HepG2 (cell line): ENCODE measurements around the gene CHL1.

ENCODE experiments used
- CHCHD3 ChIP-seq: sonication (generic); formaldehyde crosslinking; IDR thresholded peaks from 2 replicates; pipeline ENCODE4 v1.8.0; 2022; ENCODE audit warnings: mild to moderate bottlenecking, missing genetic modification reagents, moderate library complexity
- PRDM15 ChIP-seq: sonication (generic); formaldehyde crosslinking; IDR thresholded peaks from 2 replicates; pipeline ENCODE4 v1.4.0; 2020; ENCODE audit warnings: missing genetic modification reagents
- ZNF3 ChIP-seq: IDR thresholded peaks from 2 replicates; pipeline ENCODE4 v1.7.0; 2017; ENCODE audit warnings: inconsistent platforms
- ZNF687 ChIP-seq: sonication (generic); formaldehyde crosslinking; IDR thresholded peaks from 2 replicates; pipeline ENCODE4 v1.5.1; 2020; ENCODE audit warnings: mild to moderate bottlenecking, missing genetic modification reagents, moderate library complexity

GRCh38 chr3:299590-300301 is 103.2 kb downstream of the CHL1 start:
- TF ChIP-seq ZNF3 (CRISPR knock-in tag) (no peak), CHCHD3 (CRISPR knock-in tag) (no peak), ZNF687 (CRISPR knock-in tag) (no peak), PRDM15 (CRISPR knock-in tag) (no peak)
